ENCODE results near the gene SLC25A34.

The SLC25A34 gene

GRCh38 chr1:15717418-15718125, 18.5 kb upstream of the SLC25A34 start:
- DNase-seq, result no peak

GRCh38 chr1:15718199-15718601, 17.9 kb upstream of the SLC25A34 start:
- DNase-seq, result no peak

GRCh38 chr1:15719381-15720120, 16.5 kb upstream of the SLC25A34 start:
- no peak for DNase-seq

- DNase-seq, result no peak
Measured at GRCh38 chr1:15720861-15721260, 15.2 kb upstream of the SLC25A34 start.

- no peak for DNase-seq
Measured at GRCh38 chr1:15722411-15722810, 13.6 kb upstream of the SLC25A34 start.

GRCh38 chr1:15722836-15723532, 13.1 kb upstream of the SLC25A34 start:
- DNase-seq, result no peak

- DNase-seq, result no peak
Measured at GRCh38 chr1:15723631-15724246, 12.3 kb upstream of the SLC25A34 start.

DNA sequence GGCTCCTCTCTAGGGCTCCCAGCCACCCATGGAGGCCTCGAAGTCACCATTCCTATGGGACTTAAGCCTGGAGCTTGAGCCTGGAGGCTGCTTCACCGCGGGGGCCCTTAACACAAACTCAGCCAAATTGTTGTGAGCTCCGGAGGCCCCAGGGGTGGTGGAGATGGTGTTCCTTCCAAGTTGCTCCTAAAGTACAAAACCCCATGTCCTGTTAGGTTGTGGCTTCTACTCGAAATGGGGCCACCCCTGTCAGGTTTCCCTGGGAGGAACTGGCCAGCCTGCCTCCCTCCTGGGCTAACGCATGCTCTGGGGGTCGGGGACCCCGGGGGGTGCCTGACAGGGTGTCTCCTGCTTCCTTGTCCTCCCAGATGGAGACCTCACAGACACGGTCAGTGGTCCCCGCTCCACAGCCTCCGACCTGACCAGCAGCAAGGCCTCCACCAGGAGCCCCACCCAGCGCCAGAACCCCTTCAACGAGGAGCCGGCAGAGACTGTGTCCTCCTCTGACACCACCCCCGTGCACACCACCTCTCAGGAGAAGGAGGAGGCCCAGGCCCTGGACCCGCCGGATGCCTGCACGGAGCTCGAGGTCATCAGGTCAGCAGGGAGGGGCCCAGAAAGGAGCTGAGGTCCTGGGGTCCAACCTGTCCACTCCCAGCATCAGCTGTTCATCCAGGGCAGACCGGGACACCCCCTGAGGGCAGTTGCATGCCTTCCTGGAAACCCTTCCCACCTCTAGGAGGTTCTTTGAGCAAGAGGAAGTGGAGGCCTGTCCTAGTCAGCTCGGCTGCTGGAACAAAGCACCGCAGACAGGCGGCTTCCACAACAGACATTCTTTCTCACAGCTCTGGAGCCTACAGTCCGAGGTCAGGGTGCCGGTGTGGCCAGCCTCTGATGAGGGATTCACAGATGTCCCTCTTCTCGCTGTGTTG, 10.8 kb upstream of the SLC25A34 start:
- no peak for DNase-seq

DNA sequence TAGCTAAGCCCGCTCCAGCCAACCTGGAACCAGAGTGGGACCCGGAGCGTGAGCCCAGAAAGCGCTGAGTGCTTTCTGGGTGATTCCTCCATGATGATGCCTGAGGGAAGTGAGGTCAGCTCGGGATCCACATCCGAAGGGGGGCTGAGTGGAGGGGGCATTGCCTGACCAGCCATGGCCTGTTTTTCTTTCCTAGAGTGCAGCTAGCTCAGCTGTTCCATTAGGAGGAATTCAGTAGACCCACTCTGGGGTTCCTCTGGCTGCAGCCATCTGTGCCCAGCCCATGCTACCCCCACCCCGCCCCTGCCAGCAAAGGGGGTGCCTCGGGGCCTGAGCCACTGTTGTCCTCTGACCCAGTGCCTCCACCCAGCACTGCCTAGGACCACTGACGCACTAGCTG, 9.6 kb upstream of the SLC25A34 start:
- DNase-seq, result no peak

- DNase-seq, result no peak
Measured at GRCh38 chr1:15727021-15727420, 9.0 kb upstream of the SLC25A34 start.

GRCh38 chr1:15727424-15727823, 8.6 kb upstream of the SLC25A34 start:
- DNase-seq, result no peak

GRCh38 chr1:15727866-15728534, 8.1 kb upstream of the SLC25A34 start:
- no peak for DNase-seq

DNA sequence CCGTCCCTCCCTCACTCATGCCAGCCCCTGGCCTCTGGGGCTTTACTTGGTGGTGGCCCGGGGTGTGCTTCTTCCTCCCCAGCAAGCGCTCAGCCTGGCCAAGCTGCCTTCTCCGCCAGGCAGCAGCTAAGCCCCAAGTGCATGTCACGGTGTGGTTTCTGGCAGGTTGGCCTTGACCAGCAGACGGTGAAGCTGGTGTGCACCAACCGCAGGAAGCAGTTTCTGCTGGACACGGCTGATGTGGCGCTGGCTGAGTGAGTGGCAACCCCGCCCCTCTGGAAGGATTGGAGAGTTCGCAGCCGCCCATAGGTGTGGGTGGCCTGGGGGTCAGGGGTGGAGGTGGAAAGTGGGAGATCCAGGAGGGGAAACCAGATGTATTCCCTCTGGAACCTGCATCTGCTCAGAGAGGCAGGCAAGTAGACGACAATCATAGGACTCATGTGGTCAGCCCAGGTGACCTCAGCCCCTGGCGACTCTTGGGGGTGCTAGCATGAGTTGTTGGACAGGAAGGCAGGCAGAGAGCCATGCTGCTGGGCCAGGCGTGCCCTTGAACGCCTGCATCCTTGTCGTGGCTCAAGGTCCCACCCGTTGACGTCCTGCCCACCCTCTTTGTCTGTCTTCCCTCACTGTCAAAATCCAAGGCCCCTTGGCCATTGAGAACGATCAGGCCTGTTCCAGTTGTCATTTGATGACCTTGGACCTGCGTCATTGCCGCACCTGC, 7.0 kb upstream of the SLC25A34 start:
- no peak for DNase-seq

DNA sequence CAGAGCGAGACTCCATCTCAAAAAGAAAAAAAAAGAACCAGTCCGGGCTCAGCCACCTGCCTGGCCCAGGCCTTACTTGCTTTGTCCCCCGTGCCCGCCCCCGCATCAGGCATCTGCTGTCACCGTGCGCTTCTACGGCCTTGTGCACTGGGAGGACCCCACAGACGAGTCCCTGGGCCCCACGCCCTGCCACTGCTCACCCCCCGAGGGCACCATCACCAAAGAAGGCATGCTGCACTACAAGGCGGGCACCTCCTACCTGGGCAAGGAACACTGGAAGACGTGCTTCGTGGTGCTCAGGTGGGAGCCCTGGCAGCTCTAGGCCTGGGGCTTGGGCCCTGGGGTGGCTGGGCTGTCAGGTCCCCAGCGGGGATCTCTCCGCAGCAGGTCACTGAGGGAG, 5.6 kb upstream of the SLC25A34 start:
- DNase-seq, result no peak

DNA sequence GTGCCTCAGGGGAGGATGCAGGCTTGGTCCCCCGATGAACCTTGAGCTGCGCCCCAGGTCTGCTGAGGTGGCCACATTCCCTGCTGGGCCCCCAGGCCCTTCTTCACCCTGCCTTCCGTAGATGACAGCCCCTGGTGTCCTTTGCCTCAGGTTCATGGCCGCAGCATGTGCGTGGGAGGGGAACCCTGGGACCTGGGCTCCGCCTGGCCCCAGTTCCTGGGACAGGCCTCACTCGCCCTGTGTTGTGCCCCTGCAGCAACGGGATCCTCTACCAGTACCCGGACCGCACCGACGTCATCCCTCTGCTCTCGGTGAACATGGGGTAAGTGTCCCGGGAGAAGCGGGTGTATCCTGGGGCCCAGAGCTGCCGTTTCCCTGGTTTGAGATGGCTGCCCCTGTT, 5.1 kb upstream of the SLC25A34 start:
- DNase-seq, result no peak

- DNase-seq, result no peak
Measured at GRCh38 chr1:15731735-15732685, 4.0 kb upstream of the SLC25A34 start.

GRCh38 chr1:15732686-15733081, 3.4 kb upstream of the SLC25A34 start:
- no peak for DNase-seq

DNA sequence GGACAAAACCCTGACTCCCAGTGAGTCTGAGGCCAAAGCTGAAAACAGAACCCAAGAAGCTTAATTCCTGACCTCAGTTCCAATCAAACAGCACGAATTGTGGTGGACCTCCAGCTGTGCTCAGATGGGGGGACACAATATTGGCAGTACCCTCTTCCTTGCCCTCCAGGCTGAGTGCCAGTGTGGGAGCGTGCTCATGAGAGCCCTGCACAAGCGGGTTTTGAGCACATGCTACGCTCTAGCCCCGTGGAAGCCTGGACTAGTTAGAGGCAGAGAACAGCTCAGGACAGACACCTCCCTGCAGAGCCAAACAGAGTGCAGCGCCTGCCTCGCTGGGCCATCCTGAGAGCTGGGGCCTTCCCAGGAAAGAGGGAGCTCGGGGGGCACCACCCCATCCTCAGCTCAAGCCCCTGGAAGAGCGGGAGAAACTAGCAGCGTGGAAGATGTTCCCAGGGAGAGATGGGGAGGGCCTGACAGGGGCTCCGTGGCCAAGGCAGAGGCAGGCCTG, 2.8 kb upstream of the SLC25A34 start:
- DNase-seq, result no peak

DNA sequence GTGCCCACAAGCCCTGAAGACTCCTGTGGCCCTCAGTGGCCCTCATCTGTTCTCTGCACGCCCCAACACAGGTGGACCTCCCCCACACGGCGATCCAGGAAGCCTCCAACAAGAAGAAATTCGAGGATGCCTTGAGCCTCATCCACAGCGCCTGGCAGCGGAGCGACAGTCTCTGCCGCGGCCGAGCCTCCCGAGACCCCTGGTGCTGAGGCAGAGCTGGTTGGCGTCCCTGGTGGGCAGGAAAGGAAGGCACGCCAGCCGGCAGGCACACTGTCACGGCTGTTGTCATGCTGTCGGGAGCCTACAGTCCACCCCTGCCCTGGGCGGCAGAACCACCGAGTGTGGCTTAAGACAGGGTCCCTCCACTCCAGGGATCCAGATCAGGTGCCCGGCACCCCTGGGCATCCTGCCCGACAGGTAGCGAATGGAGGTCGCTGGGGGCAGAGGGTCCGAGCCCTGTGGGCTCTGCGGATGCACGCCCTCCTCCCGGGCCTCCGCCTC, 2.3 kb upstream of the SLC25A34 start:
- no peak for DNase-seq

All from GF-D8 (cell line).